A172 (cell line): ENCODE measurements around the gene ATP6V1F. TPM values are rescaled to one million over a fixed set of nuclear protein-coding genes. Genes with fewer than 3 reads are reported as not detected.

ENCODE experiments used
- DNase-seq: peaks from one replicate; pipeline ENCODE4 v3.0.0-alpha.2; 2015; ENCODE audit warnings: low spot score
- total RNA-seq: library from RNA; depleted of rRNA; stranded (reverse); fragments of >200 nt; shearing (Covaris generic); gene quantifications from 2 replicates; pipeline ENCODE4 v1.2.3, GENCODE V29; 2014

ATP6V1F gene
- total RNA-seq, 1 experiment from 2014 or later: 171 TPM

- DNase-seq: no peak
Measured at GRCh38 chr7:128835790-128836641, 26.6 kb upstream of the ATP6V1F start.

- no peak for DNase-seq
Measured at GRCh38 chr7:128836729-128837348, 25.8 kb upstream of the ATP6V1F start.

GRCh38 chr7:128837521-128837921 is 25.1 kb upstream of the ATP6V1F start:
- no peak for DNase-seq

- DNase-seq: no peak
Measured at GRCh38 chr7:128838109-128838779, 24.4 kb upstream of the ATP6V1F start.

GRCh38 chr7:128838981-128839731 is 23.5 kb upstream of the ATP6V1F start:
- DNase-seq: no peak

- DNase-seq: no peak
Measured at GRCh38 chr7:128839751-128840177, 22.9 kb upstream of the ATP6V1F start.

- no peak for DNase-seq
Measured at GRCh38 chr7:128840326-128841170, 22.1 kb upstream of the ATP6V1F start.

GRCh38 chr7:128841171-128841690 is 21.4 kb upstream of the ATP6V1F start:
- DNase-seq: no peak

GRCh38 chr7:128841921-128842673 is 20.6 kb upstream of the ATP6V1F start:
- no peak for DNase-seq

GRCh38 chr7:128842674-128843641 is 19.7 kb upstream of the ATP6V1F start:
- DNase-seq: no peak

GRCh38 chr7:128843938-128844621 is 18.6 kb upstream of the ATP6V1F start:
- no peak for DNase-seq

GRCh38 chr7:128844777-128845311 is 17.8 kb upstream of the ATP6V1F start:
- no peak for DNase-seq

GRCh38 chr7:128845475-128845874 is 17.2 kb upstream of the ATP6V1F start:
- DNase-seq: no peak

GRCh38 chr7:128845987-128846386 is 16.7 kb upstream of the ATP6V1F start:
- DNase-seq: no peak

- no peak for DNase-seq
Measured at GRCh38 chr7:128846781-128847444, 15.7 kb upstream of the ATP6V1F start.

GRCh38 chr7:128847721-128848211 is 14.9 kb upstream of the ATP6V1F start:
- no peak for DNase-seq
